Stimulated activated CD4-positive, alpha-beta T cell treated with anti-CD3 and anti-CD28 coated beads, Interleukin-12 subunit alpha, Interleukin-12 subunit beta, amount 100 ng/mL, for 48 hours (primary cell): ENCODE results near the gene ARG2.

ENCODE experiments used
- DNase-seq, 3 donors: peaks; one replicate each; pipeline ENCODE4 v3.0.0-alpha.2; 2020; ENCODE audit warnings: low read depth in 2 of 3, low spot score in 1 of 3

The ARG2 gene

DNA sequence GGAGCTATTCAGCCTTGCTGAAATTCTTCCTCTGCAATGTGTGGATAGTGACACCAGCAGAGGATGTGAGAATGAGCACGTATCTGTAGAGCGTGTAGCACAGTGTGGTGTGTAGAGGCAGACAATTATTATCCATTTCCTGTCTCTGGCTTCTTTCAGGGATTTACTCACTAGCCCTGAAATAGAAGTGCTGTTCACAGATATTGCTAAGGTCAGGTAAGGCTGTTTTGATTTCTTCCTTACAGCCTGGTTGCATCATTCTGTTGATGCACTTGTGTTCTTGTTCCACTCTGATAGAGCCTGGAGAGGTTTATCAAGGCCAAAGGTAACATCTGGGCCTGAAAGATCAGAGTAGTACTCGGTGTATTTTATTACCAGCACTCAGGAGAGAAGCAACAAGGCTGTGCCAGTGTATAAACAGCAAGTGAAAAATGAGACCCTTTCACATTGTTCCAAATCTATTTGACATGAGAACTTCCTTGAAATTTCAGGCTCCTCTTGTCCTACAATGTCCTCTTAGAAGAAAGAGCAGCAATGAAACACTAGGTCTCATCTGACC, 16.7 kb downstream of the ARG2 start:
- DNase-seq = no peak

DNA sequence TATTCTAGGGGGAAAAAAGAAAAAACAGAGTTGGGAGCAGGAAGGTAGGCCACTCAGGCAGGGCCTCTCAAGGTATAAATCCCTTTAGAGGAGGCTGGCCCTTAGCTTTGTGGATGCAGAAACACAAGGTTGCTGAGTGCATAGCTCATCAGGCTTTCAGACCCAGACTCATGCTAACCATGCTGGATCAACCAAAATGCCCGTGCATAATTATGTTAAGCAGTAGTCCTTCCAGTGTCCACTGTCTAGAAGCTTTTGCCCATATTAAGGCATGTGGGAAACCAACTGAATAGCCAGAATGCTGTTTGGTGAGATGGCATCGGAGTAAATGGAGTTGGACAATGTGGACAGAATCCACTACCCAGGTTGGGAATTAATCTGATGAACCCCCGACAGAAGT, 18.9 kb downstream of the ARG2 start:
- DNase-seq = no peak

DNA sequence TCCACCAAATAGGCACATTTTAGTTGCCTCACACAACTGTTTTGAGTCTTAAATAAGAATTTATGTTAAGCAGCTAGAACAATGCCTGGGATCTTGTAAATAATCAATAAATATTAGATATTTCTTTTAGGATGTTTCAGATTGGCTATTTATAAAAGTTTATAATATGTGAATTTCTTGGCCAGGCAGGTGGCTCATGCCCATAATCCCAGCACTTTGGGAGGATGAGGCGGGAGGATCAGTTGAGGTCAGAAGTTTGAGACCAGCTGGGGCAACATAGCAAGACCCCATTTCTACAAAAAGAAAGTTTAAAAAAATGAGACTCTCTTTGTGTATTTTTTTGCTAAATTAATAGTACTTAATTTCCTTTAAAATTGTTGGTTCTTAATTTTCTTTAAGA, 21.8 kb downstream of the ARG2 start:
- DNase-seq = no peak

DNA sequence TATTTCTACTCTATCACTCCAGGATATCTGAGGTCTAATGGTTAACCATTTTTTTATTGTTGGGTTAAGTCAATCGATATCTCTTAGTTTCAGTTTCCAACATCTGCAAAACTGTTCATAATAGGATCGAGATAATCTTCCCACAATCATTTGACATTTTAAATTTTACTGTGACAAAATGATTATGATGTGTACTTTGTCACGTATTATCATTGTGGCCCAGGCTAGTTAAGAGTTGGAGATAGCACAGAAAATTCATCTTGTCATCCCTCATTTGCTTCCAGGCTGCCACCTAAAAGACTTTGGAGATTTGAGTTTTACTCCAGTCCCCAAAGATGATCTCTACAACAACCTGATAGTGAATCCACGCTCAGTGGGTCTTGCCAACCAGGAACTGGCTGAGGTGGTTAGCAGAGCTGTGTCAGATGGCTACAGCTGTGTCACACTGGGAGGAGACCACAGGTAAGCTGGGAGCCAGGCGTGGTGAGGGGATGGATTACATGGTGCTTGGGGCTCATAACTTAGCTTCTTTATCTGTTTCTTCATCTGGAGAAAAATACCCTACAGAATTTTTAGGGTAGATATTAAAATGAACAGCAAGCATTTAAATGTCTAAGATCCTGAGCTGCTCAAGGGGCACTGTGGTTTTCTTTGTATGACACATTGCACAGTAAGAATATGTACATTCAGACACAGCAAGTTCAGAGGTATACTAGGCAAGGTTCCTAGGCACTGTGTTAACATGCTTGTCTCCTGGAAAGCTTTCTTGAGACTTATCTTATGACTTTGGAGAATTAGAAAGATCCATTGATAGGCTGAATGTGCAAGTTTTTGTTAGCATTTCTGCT, 22.4 kb downstream of the ARG2 start:
- DNase-seq = no peak

DNA sequence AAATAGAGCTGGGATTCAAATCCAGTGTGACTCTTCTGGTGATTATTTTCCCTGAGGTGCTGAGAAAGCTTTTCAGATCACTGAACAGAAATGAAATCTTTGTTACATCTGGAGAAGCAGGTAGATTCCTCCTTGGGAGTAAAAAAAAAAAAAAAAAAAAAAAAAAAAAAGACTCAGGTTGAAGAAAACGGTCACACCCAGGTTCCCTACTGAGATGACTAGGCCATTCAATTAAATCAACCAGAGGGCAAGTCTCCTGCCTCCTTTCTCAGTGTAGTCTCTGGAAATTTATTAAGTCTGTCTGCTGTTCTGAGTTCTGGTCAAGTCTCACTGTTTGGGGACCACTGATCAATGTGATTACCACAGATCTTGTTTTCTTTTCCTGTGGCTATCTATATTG, 24.0 kb downstream of the ARG2 start:
- DNase-seq = no peak

DNA sequence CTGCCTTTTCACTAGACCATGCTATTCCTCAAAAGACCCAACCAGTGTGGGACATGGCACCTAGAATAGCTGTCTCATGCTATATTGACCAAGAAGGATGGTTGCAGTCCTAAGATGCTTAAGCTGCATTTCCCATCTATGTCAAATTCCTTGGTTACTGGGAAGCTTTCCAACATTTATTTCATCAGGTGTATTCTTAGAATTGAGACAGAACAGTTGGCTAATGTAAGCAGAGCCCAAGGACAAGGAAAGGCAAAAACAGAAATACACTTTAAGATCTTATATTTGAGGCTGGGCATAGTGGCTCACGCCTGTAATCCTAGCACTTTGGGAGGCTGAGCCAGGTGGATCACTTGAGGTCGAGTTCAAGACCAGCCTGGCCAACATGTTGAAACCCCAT, 24.7 kb downstream of the ARG2 start:
- DNase-seq = no peak

DNA sequence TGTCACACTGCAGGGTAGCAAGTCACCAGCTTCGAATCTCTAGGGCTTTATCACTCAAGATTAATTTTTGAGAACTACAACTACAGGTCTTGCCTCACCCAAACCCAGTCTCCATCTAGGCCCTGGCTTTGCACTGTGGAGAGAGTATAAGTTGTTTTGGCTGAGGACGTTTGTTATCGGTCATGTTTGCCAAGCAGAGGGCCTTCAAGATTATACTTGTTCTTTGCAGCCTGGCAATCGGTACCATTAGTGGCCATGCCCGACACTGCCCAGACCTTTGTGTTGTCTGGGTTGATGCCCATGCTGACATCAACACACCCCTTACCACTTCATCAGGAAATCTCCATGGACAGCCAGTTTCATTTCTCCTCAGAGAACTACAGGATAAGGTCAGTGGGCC, 25.7 kb downstream of the ARG2 start:
- no peak for DNase-seq

DNA sequence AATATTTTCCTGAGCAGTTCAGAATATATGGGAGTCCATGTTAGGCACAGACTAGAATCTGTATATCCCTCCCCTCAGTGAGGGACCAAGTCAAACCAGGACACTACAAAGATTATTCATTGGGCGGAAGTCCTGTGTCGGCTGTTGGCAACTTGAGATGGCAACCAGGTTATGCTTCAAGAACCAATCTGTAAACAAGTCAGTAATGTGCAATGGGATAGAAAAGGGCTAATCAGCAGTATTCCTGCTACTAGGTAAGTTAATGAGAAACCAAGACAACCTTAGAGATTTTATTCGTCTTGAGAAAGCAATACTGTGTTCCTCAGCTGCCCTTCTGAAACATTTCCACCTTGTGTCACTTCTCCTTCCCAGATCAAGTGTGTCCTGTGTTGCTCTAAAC, 26.4 kb downstream of the ARG2 start:
- no peak for DNase-seq

DNA sequence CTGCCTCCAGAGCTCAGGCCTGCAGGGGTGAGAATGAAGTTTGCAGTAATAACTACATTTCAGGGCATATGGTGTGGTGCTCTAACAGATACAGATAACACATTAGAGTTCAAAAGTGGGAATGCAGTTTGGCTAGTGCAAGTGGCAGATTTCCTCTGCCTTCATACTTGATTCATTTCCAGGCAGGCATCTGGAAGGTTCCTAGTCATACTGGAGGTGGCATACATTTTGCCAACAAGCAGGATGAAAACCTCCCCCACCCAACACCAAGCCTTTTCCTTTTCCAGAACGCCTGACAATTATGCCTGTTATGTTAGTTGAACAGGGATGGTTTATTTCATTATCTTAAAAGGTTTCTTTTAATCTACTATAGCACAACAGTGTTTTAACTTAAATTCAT, 30.4 kb downstream of the ARG2 start:
- DNase-seq = no peak

DNA sequence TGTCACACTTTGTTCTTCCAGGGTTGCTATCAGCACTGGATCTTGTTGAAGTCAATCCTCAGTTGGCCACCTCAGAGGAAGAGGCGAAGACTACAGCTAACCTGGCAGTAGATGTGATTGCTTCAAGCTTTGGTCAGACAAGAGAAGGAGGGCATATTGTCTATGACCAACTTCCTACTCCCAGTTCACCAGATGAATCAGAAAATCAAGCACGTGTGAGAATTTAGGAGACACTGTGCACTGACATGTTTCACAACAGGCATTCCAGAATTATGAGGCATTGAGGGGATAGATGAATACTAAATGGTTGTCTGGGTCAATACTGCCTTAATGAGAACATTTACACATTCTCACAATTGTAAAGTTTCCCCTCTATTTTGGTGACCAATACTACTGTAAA, 31.0 kb downstream of the ARG2 start:
- no peak for DNase-seq

DNA sequence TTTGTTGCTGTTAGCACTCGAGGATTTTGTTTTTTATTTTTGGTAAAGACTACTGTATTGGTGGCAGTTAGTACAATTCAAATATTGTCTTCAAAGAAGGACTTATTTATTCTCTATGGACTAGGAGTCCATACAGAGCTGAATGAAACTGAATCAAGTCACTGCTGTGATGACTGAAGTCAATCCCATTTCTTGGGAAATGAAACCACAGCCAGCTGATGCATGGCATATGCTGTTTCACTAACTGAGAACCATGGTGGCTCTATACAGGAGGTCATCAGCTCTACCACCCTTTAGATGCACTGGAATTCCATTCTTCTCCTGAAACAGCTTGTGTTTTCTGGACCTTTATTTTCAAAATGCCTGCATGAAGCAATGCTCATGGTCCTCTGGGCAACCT, 32.5 kb downstream of the ARG2 start:
- no peak for DNase-seq

DNA sequence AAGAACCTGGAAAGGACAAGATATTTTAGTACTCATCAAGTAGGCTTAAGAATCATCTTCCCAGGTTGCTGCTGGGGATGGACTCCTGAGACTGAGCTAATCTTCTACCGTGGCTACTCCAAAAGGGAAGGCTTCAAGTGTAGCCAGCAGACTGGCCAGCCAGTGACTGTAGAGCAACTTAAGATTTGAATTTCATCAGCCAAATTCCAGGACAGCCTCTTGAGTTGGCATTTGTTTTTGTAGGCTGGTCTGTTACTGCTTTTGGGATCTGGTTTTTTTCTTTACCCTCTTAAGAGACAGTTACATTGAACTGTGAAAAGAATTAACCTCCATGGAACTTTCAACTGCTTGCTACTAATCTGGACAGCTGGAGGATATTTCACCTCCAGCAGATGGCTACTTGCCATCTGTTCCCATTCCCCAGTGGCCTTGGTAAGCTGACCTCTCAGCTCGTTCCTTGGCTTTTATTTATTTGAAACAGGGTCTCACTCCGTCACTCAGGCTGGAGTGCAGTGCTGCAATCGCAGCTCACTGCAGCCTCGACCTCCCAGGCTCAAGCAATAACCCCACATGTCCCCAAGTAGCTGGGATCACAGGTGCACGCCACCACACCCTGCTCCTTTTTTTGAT, 34.0 kb downstream of the ARG2 start:
- DNase-seq = no peak

DNA sequence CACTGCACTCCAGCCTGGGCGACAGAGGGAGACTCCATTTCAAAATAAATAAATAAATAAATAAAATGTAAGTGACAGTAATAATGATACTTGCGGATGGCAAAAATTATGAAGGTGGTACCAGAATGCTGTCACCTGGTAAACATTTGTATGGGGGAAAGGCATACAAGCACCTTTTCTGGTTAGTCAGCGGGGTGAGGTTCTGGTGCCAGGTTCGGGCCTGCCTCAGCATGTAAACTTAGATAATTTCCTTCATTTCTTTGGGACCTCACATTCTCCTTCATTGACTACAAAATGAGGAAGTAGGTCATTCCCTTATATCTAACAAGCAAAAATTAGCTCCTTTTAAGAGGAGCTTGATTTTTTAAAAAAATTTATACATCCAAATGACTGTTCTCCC, 43.9 kb downstream of the ARG2 start:
- DNase-seq = no peak

DNA sequence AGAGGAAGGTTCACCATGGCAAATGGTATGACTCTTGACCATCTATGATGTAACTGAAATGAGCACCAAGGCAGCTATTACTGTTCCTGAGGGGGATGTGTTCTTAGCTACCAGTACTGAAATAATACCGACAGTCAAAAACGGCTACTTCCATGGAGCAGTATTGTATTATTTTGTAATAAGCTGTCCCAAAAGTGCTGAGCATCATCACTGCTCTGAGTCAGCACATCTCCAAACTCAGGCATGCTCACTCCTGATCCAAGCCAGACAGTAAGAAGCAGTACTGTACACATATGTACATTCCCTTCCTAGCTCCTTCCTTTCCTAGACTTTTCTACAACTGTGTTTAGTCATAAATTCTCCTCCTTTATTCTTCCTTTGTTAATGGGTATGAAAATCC, 46.1 kb downstream of the ARG2 start:
- DNase-seq = no peak

DNA sequence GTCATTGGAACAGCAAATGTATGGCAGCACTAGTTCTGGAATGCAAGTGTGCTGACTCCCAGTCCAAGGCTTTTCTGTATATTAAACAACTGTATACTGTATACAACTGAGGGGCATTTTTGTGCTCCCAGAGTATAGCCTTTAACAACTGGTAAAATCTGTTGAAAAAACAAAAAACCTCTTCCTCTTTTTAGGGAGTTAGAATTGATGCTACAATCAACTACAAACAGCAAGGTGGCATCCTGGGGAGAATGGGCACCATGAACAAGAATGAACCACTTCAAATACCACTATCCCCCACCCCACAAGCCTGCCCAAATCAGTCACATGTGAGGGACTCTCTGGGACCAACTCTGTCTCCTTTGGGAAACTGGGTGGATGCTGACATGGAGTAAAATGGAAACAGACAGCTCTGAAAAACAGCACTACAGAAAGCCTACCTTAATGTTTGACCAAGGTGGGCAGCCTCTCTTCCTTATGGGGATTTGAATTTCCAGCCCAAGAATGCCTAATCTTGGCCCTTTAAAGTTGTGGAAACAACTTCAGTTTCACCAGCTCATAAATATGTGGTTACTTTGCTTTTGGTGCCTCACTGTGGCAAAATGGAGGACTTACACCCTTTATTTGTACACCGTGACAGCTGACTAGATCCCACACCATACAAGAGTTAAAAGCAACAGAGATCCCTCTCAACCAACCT, 47.2 kb downstream of the ARG2 start:
- peak in 1 of 3 donors; percentile 54 for DNase-seq

DNA sequence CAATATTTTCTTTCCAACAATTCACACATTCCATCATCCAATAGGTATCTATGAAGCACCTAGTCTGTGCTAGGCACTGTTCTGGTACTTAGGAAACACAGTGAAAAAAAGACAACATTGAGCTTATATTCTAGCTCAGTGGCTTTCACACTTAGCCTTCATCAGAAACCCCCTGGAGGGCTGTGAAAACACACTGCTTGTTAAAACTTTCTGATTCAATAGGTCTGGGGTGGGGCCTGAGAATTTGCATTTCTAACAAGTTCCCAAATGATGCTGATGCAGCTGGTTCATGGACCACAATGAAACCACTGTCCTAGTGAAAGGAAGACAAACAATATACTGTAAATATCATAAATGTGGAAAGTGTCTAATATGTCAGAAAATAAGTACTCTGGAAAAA, 48.8 kb downstream of the ARG2 start:
- DNase-seq = no peak

DNA sequence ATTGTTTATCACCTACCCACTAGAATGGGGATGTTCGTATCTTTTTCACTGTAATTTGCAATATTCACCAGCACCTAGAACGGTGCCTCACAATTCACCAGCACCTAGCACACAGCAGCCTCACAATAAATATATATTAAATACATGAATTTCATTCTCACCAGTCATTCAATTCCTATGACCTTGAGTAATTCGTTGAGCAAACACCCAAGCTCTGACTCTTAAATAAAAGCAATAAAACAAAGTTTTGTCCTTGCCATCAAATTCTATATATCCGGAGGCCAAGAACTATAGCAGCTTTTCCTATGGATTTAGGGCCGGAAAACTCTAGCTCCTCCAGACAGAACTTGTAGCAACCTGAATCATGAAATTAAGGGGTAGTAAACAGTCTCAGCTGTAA, 53.7 kb downstream of the ARG2 start:
- DNase-seq = no peak

DNA sequence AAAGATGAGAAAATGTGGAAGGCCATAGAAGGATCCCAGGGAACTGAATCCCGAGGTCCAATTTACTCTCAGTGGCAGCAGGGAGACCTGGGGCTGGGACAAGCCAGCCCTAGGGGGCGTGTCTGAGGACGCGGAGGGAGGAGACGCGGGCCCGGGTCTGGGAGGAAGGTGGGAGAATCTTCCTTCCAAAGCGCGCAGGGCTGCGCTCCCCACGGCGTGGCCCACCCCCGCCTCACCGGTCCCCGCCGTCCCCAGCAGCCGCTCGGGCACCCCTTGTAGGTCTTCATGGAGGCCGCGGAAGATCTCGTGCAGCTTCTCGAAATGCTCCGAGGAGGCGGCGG, 54.4 kb downstream of the ARG2 start:
- DNase-seq = peak; percentile 28 to 57 (median 32)

DNA sequence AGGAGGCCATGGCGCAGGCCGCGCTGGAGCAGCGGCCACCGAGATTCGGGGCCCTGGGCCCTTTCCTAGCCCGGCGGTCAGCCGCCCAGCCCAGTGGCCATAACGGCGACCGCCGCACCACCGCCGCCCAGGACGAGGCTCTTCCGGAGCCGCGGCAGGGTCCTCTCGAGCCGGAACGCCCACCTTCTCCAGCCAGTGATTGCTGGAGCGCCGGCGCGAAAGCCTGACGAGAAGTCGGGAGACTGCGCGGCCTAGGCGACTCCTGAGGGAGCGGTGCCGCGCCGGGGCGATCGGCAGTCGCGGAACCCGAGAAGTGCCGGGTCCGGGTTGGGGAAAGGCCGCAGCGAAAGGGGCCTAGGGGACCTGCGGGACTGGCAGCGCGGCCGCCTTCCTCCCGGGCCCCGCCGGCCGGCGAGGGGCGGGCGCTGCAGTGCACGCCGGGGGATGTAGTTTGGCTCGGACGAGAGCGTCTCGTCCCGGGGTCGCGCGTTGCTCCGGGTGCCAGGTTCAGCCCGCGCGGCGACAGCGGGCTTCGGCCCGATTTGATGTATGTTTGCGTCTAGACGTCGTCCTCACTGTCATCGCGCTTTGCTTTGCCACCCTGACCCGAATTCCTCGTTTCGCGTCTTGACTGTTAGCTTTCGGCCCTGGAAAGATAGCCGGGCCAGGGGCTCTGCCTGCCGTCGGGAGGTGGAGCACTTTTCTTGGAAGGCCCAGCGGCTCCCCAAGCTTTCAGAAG, 54.9 kb downstream of the ARG2 start, which contains the start of gene VTI1B:
VTI1B (minus strand) TSS at position 153 of the 739 bp plus-strand sequence; CDS start at position 10, 143 bp downstream.
- DNase-seq = peak; percentile 50 to 69 (median 55)

DNA sequence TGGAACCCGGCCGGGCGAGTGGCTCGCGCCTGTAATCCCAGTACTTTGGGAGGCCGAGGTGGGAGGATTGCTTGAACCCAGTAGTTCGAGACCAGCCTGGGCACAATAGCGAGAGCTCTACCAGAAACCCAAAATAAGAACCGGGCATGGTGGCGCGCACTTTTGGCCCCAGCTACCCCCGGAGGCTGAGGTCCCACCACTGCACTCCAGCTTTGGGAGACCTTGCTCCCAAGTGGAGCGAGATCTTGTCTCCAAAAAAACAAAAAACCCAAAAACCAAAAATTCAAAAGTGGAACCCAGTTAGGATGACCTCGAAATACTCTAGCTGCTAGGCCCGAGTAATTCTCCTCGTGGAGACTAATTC, 55.5 kb downstream of the ARG2 start:
- DNase-seq = no peak

DNA sequence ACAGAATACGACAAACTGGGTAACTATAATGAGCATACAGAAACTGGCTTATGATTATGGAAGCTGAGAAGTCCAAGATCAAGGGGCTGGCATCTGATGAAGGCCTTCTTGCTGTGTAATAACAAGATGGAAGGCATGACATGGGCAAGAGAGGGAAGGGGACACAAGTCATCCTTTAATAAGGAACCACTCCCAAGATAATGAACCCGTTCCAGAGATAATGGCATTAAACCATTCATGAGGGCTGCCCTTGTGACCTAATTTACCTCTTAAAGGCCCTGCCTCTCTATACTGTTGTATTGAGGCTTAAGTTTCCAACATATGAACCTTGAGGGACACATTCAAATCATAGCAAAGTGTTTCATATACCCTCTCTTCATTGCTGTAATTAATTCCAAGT, 59.3 kb downstream of the ARG2 start:
- no peak for DNase-seq
